Cardiac muscle cell (in vitro differentiated cells and primary cell): ENCODE measurements around the gene ASPSCR1. TPM values are rescaled to one million over a fixed set of nuclear protein-coding genes. Genes with fewer than 3 reads are reported as not detected.

Experiments used
- DNase-seq, 2 donors: peaks; one replicate each; pipeline versions ENCODE4 v3.0.0 to v3.0.0-alpha.2; 2010 to 2017; ENCODE audit warnings: low read depth in 1 of 2, low spot score in 1 of 2
- H3K27ac ChIP-seq: fragments of 200-600 bp; sonication (generic); 2 replicates; pipeline ENCODE4 v1.5.1; 2016
- H3K27me3 ChIP-seq: fragments of 200-600 bp; sonication (generic); 2 replicates; pipeline ENCODE4 v1.6.0; 2016; ENCODE audit warnings: control low read depth
- H3K36me3 ChIP-seq: fragments of 200-600 bp; sonication (generic); 2 replicates; pipeline ENCODE4 v1.5.1; 2016; ENCODE audit warnings: control low read depth
- H3K4me1 ChIP-seq: fragments of 200-600 bp; sonication (generic); 2 replicates; pipeline ENCODE4 v1.8.1; 2017; ENCODE audit warnings: low read depth, mild to moderate bottlenecking, mixed run types
- H3K4me3 ChIP-seq: fragments of 200-600 bp; sonication (generic); 2 replicates; pipeline ENCODE4 v1.5.1; 2016; ENCODE audit warnings: mild to moderate bottlenecking
- H3K9me3 ChIP-seq: fragments of 200-600 bp; sonication (generic); 2 replicates; pipeline ENCODE4 v1.5.1; 2017; ENCODE audit warnings: low read depth, mild to moderate bottlenecking, control low read depth
- polyA plus RNA-seq: library from polyadenylated mRNA; unstranded; fragments of >200 nt; fragmentation: Nextera tagmentation; extraction: Ambion mirVana; gene quantifications from 2 replicates; pipeline ENCODE4 v1.2.1, GENCODE V29; 2016
- total RNA-seq: library from RNA; depleted of rRNA; stranded (reverse); fragments of >200 nt; gene quantifications from 2 replicates; pipeline ENCODE4 v1.2.3, GENCODE V29; 2016
- TF ChIP-seq, protein P1 (sequence below): IDR thresholded peaks from 2 replicates; pipeline ENCODE4 v1.5.1; 2012; ENCODE audit warnings: low read depth, mild to moderate bottlenecking, low read length

Gene ASPSCR1
- total and polyA plus RNA-seq, 2 experiments from 2014 or later: 48.5 to 74.0 TPM

GRCh38 chr17:82017612-82018151 is 40.3 kb downstream of the ASPSCR1 start:
- TF ChIP-seq, protein P1, sequence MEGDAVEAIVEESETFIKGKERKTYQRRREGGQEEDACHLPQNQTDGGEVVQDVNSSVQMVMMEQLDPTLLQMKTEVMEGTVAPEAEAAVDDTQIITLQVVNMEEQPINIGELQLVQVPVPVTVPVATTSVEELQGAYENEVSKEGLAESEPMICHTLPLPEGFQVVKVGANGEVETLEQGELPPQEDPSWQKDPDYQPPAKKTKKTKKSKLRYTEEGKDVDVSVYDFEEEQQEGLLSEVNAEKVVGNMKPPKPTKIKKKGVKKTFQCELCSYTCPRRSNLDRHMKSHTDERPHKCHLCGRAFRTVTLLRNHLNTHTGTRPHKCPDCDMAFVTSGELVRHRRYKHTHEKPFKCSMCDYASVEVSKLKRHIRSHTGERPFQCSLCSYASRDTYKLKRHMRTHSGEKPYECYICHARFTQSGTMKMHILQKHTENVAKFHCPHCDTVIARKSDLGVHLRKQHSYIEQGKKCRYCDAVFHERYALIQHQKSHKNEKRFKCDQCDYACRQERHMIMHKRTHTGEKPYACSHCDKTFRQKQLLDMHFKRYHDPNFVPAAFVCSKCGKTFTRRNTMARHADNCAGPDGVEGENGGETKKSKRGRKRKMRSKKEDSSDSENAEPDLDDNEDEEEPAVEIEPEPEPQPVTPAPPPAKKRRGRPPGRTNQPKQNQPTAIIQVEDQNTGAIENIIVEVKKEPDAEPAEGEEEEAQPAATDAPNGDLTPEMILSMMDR: no peak
- no peaks in the 10 kb centered on the region for H3K36me3 ChIP-seq
- no peaks in the 10 kb centered on the region for H3K9me3 ChIP-seq
- H3K27me3 ChIP-seq: no peaks in the 10 kb centered on the region
- peaks cover 12% of the 10 kb centered on the region for H3K4me1 ChIP-seq
- no peak for DNase-seq
- H3K27ac ChIP-seq: no peak overlapping the region
- H3K4me3 ChIP-seq: no peak overlapping the region

DNA sequence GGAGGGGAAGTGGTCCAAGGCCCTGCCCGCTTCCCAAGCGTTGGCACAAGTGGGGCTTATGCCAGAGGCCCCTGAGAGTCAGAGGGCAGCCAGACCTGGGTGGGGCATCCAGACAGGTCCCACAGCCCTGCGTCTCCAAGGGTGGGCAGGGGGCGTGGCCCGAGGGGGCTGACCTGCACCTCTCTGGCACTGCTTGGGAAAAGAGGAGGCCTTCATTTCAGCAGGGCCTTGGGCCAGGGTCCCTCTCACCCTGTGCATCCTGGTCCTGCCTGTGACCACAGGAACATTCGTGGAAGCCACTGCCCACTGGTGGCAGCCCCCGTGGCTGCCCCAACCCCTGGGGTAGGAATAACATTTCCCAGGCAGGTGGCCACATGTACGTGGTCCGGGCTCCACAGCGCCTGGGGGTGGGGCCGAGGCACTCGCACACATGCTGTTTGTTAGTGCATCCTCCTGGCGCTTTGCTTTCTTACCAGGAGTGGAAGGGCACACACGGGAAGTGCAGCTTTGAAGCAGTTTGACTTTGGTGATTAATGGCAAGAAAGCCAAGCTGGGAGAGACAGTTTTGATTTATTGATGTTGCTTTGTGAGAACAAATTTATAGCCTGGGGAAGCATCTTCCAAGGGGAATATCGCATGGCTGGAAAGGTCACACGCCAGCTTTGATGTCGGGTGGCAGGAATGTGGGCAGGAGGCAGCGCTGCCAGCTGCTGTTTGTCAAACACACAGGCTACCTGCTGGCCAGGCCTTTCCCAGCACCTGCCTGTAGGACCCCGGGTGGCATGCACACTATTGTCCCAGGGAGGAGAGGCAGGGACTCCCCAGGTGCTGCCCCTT is 40.9 kb downstream of the ASPSCR1 start:
- Histone ChIP-seq H3K27me3 (no peaks in the 10 kb centered on the region), H3K4me1 (peaks cover 5% of the 10 kb centered on the region), H3K27ac (peak overlapping the region; percentile 9), H3K4me3 (no peak overlapping the region), H3K36me3 (no peaks in the 10 kb centered on the region), H3K9me3 (no peaks in the 10 kb centered on the region)
- DNase-seq: no peak
- TF ChIP-seq, protein P1: no peak

- Histone ChIP-seq H3K27me3 (no peaks in the 10 kb centered on the region), H3K4me1 (no peaks in the 10 kb centered on the region), H3K36me3 (no peaks in the 10 kb centered on the region), H3K27ac (peak overlapping the region; percentile 9), H3K4me3 (no peak overlapping the region), H3K9me3 (no peaks in the 10 kb centered on the region)
- TF ChIP-seq, protein P1: no peak
- DNase-seq: no peak
Observed at GRCh38 chr17:82018989-82019689, 41.7 kb downstream of the ASPSCR1 start.

DNA sequence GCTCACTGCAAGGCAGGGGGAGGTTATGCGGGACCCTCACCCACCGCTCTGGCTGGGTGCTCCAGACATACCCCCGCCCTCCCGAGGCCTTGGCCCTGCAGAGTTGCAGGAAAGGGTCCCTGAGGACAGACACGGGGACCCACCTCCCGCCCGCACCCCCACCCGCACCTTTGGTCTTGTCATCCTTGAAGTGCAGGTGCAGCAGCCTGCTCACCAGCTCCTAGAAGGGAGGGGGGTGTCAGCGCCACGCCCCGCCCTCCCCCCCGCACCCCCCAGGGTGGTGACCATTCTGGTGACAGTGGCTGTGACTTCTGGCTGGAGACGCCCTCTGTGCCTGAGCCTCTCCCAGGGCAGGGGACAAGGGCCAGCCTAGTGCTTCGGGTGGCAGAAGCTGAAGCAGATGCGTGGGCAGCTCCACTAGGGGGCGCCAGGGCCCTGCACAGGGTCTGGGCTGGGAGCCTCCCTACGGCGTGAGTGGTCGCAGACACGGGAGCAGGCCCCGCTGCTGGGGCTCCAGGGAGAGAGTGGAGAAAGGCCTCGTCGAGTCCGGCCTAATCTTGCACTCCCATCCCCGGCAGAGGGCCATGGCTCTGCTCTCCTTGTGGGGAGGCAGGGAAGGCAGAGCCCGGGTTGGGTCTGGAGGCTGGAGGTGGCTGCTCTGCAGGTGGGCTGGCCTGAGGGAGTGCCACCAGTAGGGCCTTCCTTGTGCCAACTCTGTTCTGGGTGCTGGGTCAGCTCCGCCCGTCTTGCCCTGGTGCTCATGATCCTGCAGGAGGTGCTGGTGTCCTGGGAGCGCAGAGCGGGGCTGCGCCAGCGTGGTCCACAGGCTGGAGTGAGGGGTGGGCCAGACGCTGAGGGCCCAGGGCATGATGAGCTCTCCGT is 42.5 kb downstream of the ASPSCR1 start:
- H3K9me3 ChIP-seq: no peaks in the 10 kb centered on the region
- no peaks in the 10 kb centered on the region for H3K4me1 ChIP-seq
- peak; percentile 50 to 80 for DNase-seq
- no peak overlapping the region for H3K4me3 ChIP-seq
- TF ChIP-seq, protein P1: peak; percentile 73
- no peak overlapping the region for H3K27ac ChIP-seq
- no peaks in the 10 kb centered on the region for H3K27me3 ChIP-seq
- no peaks in the 10 kb centered on the region for H3K36me3 ChIP-seq

GRCh38 chr17:82020572-82021106 is 43.2 kb downstream of the ASPSCR1 start:
- Histone ChIP-seq H3K27me3 (no peaks in the 10 kb centered on the region), H3K9me3 (no peaks in the 10 kb centered on the region), H3K36me3 (no peaks in the 10 kb centered on the region), H3K4me1 (no peaks in the 10 kb centered on the region), H3K4me3 (no peak overlapping the region), H3K27ac (no peak overlapping the region)
- TF ChIP-seq, protein P1: no peak
- DNase-seq: no peak
